Measurements from ENCODE around the gene NTN1.

Gene NTN1

GRCh38 chr17:9035249-9035648 lies 13.9 kb downstream of the NTN1 start:
- no peak for DNase-seq (ENCODE audit: extremely low read depth in 1 of 2, low read depth in 1 of 2)

DNA sequence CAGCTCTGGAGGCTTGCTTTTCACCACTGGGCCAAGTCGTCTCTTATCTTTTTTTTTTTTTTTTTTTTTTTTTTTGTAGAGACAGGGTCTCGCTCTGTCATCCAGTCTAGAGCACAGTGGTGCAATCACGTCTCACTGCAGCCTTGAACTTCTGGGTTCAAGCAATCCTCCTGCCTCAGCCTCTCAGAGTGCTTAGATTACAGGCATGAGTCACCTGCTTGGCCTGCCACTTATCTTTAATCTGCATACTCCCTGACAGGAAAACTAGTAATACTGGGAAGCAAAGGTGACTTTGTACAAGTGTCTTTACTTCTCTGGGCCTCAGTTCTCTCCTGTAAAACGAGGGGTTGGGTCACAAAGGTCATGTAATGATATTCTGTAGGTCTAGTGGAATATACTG lies 15.0 kb downstream of the NTN1 start:
- no peak for DNase-seq (ENCODE audit: extremely low read depth in 1 of 2, low read depth in 1 of 2)

DNA sequence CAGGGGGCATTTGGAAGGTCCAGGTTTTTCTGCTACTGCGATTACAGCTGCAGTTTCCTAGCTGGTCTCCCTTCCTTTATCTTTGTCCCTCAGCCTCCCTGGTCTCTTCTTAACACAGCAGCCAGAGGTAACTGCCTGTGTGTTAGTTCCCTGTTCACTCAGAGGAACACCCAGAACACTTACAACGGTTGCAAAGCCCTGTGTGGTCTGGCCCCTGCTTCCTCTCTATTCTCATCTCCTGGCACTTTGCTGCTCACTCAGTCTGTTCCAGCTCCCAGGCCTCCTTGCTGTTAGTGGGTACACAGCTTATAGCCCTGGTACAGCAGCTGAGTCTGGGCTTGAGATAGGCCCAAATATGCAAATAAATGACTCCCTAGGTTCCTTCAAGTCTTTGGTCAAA lies 16.4 kb downstream of the NTN1 start:
- DNase-seq (ENCODE audit: extremely low read depth in 1 of 2, low read depth in 1 of 2), result no peak

DNA sequence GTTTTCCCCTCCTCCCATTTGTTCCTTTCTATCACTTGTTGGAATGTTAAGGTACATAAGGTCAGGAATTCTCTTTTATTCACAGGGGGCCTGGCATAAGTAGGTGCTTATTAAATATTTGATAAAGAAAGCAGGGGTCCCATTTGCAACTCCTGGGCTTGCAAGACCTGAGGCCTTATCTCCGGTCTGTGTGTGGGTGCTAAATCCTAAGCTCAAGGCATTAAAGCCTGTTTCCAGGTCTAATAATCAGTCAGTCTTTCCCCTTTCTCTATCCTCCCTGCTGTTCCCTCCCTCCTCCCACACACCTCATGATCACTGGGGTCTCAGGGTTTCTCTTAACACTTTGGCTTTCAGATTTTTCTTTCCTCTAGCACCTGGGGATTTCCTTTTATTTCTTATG lies 17.1 kb downstream of the NTN1 start:
- DNase-seq (ENCODE audit: extremely low read depth in 1 of 2, low read depth in 1 of 2), result no peak

- no peak for DNase-seq (ENCODE audit: extremely low read depth in 1 of 2, low read depth in 1 of 2)
These were observed 23.6 kb downstream of the NTN1 start for GRCh38 chr17:9044772-9045463.

- DNase-seq (ENCODE audit: extremely low read depth in 1 of 2, low read depth in 1 of 2), result no peak
These were observed 29.6 kb downstream of the NTN1 start for GRCh38 chr17:9050801-9051401.

DNA sequence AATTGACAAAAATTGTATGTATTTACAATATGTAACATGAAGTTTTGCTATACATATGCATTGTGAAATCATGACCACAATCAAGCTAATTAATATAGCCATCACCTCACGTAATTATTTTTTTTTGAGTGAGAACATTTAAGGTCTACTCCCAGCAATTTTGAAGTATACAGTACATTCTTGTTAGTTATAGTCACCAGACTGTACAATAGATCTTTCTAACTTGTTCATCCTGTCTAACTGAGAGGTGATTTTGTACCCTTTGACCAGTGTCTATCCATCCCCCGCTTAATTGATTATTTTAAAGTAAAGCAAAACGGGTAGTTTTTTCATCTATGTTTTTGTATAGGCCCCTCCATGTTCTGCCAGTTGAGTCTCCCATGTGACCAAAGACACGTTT lies 30.3 kb downstream of the NTN1 start:
- no peak for DNase-seq (ENCODE audit: extremely low read depth in 1 of 2, low read depth in 1 of 2)

DNA sequence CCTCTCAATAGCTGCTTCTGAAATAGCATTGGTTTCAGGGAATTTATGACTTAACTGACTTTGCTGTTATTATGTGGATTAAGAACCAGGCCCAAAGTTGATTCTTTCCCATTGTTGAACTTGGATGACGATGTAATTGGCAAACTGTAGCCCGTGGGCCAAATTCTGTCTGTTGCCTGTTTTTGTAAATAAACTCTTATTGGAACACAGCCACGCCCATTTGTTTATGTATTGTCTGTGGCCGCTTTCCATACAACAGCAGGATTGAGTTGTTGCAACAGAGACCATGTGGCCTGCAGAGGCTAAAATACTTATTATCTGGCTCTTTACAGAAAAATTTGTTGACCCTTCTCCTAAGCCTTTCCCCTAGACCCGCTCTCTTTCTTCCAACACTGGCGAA lies 31.6 kb downstream of the NTN1 start:
- no peak for DNase-seq (ENCODE audit: extremely low read depth in 1 of 2, low read depth in 1 of 2)

- DNase-seq (ENCODE audit: extremely low read depth in 1 of 2, low read depth in 1 of 2), result no peak
These were observed 32.1 kb downstream of the NTN1 start for GRCh38 chr17:9053406-9053805.

DNA sequence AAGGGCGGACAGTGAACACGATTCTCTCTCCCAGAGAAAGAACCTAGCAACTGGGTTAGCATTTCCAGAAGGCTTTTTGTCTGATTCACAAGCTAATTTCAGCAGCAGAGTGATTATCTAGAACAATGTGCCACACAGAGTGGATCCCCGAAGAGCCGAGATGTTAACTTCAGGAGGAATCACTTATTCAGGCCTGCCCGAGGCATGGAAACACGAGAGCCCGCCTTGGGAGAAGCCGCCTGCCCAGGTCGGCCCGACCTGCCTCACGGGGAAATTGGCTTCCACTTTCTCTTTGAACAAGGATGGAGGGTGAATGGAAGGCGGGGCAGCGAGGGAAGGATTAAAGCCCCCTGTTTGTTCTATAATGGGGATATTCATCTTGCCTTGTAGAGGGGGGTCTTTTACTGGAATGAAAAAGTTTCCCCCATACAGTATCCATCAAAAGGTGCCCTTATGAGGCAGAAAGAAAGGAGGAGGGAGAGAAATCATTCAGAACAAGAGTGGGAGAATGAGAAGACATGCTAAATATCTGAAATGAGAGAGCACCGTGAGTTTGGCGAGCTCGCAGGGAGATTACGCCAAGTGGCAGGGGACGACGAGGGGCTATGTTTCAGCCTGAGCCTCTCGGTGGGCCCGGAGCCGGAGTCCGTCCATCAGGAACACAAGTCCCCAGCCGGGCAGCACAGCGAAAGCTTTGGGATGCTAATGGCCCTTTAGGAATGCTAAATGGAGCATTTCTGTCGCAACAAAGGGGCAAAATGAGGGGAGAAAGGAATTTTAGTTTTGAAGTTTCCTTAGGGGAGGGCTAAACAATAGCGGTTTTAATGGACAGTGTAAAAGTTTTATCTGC lies 33.0 kb downstream of the NTN1 start:
- DNase-seq (ENCODE audit: extremely low read depth in 1 of 2, low read depth in 1 of 2), result no peak

DNA sequence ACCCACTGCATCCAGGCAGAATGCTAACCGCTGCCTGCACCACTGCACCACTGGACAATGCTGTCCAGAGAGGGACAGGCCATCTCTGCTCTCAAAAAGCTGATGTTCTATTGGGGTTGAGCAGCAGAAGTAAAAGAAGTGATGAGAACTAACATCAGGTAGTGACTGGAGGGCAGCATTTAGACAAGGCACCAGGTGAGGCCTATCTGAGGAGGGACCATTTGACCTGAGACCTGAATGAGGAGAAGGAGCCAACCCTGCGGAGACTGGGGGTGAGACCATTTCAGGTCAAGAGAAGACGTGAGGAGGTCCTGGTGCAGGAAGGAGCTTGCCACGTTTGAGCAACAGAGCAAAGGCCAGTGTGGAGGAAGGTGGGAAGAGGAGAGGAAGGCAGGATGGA lies 34.0 kb downstream of the NTN1 start:
- DNase-seq (ENCODE audit: extremely low read depth in 1 of 2, low read depth in 1 of 2), result no peak

DNA sequence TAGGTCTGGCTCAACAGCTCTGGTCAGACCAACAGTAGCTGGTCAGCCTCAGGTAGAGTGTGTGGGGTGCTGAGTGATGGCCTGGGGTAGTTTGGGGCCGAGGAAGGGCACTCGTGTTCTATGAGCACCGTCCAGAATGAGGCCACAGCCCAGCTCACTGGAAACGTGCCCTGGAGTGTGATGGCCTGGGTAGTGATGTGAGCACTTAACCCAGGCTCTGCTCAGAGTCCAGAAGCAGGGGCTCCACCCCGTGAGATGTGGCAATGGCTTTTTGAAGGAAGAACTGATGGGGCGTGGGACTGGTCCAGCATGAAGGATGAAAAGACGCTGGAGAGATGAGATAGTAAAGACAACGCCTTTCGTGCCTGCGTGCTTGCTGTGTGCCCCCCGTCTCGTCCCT lies 35.3 kb downstream of the NTN1 start:
- no peak for DNase-seq (ENCODE audit: extremely low read depth in 1 of 2, low read depth in 1 of 2)

GRCh38 chr17:9057310-9057709 lies 36.0 kb downstream of the NTN1 start:
- no peak for DNase-seq (ENCODE audit: extremely low read depth in 1 of 2, low read depth in 1 of 2)

GRCh38 chr17:9062399-9062902 lies 41.1 kb downstream of the NTN1 start:
- no peak for DNase-seq (ENCODE audit: extremely low read depth in 1 of 2, low read depth in 1 of 2)

DNA sequence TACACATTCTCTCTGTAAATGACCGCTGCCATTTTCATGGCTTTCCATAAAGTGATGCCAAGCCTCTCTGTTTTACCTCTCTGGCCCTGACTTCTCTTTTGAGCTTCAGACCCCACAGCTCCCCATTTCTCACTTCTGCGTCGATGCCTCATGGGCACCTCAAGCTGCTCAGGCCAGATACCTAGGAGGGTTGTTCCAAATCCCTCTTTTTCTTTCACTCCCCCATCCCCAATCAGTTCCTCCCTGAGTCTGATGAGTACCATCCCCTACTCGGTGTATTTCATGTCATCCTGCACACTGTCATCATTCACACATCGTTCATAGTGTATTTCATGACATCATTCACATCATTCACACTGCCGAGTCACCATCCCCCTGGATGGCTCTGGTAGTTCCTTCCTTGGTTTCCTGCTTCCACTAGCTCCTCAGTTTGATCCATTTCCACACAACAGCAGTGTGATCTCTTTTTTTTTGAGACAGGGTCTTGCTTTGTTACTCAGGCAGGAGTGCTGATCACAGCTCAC lies 43.1 kb downstream of the NTN1 start:
- DNase-seq (ENCODE audit: extremely low read depth in 1 of 2, low read depth in 1 of 2), result no peak

DNA sequence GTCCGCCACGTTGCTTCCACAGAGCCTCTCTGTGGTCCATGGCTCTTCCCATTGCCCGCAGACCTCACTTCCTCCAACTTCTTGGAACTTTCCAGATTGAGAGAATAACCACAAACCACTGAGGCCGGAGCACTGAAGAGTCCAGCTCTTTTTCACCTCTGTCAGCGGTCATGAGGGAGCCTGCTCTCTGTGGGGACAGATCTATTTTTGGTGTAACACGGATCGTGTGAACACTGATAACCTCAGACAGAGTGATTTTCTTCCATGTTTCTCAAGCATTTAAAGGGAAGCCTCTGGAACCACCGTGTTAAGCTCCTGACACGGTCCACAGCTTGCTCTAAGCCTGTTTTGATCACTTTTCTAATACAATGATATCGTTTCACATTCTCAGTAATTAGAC lies 49.7 kb downstream of the NTN1 start:
- no peak for DNase-seq (ENCODE audit: extremely low read depth in 1 of 2, low read depth in 1 of 2)

DNA sequence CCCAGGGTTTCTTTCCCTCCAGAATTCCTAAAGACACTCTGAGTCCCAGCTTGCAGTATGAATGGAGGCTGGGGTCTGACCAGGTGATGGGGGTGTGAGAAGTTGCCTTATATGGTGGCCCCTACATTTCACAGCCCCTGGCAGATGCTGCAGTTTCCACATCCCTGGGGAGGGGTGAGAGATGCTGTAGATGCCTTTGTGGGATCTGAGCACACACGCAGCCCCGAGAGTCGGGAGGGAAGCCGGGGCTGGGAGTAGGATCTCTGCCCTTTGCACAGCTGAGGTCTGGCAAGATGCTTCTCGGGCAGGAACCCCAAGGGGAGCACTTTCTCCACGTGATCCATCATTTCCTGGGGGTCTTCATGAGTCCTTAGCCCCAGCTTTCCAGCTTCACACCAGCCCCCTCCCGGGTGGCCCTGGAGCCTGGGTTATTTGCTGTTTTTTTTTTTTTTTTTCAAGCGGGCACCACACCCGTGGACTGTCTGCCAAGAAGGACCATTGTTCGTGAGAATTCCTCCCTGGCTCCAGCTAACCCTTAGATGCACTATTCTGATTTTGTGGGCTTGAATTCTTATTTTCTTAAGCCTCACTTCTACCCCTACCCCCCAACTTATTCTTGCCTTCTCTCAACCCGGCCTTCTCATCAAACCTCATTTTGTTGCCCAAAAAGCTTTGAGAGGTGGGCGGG lies 50.6 kb downstream of the NTN1 start:
- no peak for DNase-seq (ENCODE audit: extremely low read depth in 1 of 2, low read depth in 1 of 2)

GRCh38 chr17:9072696-9073339 lies 51.5 kb downstream of the NTN1 start:
- DNase-seq (ENCODE audit: extremely low read depth in 1 of 2, low read depth in 1 of 2), result no peak

- no peak for DNase-seq (ENCODE audit: extremely low read depth in 1 of 2, low read depth in 1 of 2)
These were observed 52.8 kb downstream of the NTN1 start for GRCh38 chr17:9074131-9074530.

DNA sequence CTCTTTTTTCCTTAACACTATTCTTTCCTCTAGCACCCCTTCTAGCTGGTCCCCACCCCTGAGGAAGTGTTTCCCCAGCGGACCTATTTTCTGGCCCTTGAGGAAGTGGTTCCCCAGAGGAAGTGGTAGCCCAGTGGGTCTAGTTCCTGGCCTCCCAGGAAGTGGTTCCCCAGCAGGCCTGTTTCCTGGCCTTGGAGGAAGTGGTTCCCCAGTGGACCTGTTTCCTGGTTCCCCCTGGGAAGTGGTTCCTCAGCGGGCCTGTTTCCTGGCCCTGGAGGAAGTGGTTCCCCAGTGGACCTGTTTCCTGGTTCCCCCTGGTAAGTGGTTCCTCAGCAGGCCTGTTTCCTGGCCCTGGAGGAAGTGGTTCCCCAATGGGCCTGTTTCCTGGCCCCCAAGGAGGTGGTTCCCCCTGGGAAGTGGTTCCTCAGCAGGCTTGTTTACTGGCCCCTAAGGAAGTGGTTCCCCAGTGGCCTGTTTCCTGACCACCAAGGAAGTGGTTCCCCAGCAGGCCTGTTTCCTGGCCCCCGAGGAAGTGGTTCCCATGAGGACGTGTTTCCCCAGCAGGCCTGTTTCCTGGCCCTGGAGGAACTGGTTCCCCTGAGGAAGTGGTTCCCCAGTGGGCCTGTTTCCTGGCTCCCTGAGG lies 58.3 kb downstream of the NTN1 start:
- DNase-seq (ENCODE audit: extremely low read depth in 1 of 2, low read depth in 1 of 2), result no peak

All from activated CD8-positive, alpha-beta memory T cell treated with anti-CD3 and anti-CD28 coated beads for 1 hour (primary cell).